Hematopoietic multipotent progenitor cell treated with erythropoietin and hydrocortisone succinate and interleukin-3 and kit ligand, for 8 days (in vitro differentiated cells): Measurements from ENCODE around the gene GPR32.
"Not testable (repeated sequence)": the region's sequence is repeated elsewhere in the genome, so short reads cannot be mapped to it uniquely, and the experiment has no call there.

Source experiments
- DNase-seq: peaks from one replicate; pipeline ENCODE4 v3.0.0-alpha.2; 2015

GPR32 gene

DNA sequence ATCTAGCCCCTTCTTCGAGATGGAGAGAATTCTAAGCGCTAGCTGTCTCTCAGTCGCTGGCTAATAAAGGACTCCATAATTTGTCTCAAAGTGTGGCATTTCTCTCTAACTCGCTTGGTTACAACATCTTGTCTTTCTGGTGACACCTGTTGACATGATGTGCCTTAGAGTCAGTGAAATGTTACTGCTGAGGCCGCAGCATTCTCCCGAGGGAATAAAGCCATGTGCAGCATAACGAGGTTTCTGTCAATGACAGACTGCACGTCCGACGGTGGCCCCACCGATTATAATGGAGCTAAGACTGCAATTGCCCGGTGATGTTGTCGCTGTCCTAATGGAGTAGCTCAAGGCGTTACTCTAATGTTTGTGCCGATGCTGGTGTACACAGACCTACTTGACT is 20.3 kb upstream of the GPR32 start:
- no peak for DNase-seq

DNA sequence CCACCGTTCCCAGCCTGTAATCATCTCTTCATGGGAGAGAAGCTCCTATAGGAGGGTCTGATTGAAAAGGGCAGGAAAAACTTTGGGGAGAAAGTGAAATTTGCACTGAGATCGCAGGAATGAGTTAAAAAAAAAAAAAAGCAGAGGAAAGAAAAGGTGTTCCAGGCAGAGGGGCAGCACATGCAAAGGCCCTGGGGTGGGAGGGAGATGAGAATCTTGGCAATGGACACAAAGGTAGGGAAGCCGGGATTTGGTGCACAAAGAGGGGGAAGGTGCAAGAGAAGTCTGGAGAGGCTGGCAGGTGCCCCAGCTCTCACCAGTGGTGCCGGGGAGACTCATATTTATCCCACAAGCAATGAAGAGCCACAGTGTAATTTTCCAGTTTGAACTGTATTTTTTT is 16.4 kb upstream of the GPR32 start:
- DNase-seq = no peak

- not testable (repeated sequence) for DNase-seq
These were observed 14.0 kb upstream of the GPR32 start for GRCh38 chr19:50756244-50756643.

- DNase-seq = not testable (repeated sequence)
These were observed 12.6 kb upstream of the GPR32 start for GRCh38 chr19:50757624-50758023.

GRCh38 chr19:50759076-50759475 is 11.2 kb upstream of the GPR32 start:
- DNase-seq = not testable (repeated sequence)

DNA sequence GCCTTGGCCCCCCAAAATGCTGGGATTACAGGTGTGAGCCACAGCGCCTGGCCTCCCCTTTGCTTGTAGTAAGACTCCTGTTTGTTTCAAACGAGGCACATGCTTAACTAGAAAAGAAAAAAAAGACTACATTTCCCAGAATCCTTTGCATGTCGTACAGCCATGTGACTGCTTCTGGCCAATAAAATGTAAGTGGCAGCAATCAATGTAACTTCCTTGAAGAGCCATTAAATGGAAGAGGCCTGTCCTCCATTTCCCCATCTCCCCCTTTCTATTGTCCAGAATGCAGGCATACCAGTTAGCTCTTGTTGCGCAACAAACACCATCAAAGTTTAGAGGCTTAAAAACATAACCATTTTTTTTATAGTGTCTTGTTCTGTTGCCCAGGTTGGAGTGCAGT is 10.4 kb upstream of the GPR32 start:
- peak; percentile 66 for DNase-seq

DNA sequence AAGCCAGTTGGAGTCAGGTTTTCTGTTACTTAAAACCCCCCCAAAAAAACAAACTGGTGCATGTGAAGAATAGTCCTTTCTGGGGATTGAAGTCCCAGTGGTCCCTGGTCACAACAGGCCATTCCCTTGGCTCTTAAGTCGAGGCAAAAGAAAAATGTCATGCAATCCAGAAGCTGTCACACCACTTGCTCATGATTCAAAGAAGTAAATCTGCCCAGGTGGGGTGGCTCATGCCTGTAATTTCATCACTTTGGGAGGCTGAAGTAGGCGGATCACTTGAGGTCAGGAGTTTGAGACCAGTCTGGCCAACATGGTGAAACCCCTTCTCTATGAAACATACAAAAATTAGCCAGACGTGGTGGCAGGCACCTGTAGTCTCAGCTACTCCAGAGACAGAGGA is 8.8 kb upstream of the GPR32 start:
- not testable (repeated sequence) for DNase-seq

DNA sequence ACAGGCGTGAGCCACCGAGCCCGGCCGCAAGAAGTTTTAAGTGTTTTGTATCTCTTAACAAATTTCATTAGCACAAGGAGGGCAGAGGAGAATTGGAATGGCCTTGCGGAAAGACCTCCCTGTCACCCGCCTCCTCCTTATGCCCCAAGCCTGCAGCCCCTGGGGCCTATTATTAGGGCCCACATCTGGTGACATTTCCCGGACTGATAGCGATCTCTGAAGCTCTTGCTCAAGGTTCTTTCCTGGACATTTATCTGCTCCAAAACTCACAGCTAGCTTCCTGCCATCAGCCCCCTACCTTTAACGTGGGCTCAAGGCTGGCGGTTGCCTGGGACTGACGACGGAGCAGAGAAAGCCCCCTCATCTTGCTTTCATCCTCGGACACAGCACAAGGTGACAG is 6.7 kb upstream of the GPR32 start:
- DNase-seq = not testable (repeated sequence)

DNA sequence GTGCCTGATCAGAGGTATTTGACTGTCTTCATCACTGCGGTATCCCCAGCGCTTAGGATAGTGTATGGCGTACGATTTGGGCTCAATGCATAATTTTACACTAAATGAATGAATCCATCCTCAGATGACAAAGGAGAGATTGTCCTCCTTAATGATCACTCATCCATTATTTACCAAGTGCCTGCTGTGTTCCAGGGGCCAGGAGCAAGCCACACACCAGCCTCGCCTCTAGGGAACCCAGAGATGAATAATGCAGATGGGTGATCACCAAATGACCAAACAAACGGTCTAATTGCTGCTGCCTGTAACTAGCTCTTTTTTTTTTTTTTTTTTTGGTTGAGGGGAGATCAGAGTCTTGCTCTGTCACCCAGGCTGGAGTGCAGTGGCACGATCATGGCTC is 5.9 kb upstream of the GPR32 start:
- DNase-seq = no peak

DNA sequence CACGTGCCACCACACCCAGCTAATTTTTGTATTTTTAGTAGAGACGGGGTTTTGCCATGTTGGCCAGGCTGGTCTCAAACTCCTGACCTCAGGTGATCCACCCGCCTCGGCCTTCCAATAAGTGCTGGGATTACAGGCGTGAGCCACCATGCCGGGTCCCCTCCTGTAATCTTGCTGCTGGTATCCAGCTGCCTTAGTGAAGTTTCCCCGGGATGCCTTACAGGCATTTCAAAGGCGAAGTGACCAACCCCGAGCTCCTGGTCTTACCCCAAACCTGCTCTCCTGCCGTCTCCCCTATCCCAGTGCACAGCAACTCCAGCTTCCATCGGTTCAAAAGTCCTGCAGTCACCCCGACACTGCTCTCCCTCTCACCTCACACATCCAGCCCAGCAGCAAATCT is 3.5 kb upstream of the GPR32 start:
- DNase-seq = not testable (repeated sequence)

GRCh38 chr19:50767263-50767662 is 3.0 kb upstream of the GPR32 start:
- not testable (repeated sequence) for DNase-seq

GRCh38 chr19:50768277-50768676 is 2.0 kb upstream of the GPR32 start:
- DNase-seq = no peak

DNA sequence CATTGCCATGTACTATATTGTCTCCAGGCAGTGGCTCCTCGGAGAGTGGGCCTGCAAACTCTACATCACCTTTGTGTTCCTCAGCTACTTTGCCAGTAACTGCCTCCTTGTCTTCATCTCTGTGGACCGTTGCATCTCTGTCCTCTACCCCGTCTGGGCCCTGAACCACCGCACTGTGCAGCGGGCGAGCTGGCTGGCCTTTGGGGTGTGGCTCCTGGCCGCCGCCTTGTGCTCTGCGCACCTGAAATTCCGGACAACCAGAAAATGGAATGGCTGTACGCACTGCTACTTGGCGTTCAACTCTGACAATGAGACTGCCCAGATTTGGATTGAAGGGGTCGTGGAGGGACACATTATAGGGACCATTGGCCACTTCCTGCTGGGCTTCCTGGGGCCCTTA is 624 bp downstream of the GPR32 start:
- DNase-seq = no peak

GRCh38 chr19:50772476-50772875 is 2.2 kb downstream of the GPR32 start:
- DNase-seq = peak; percentile 41

GRCh38 chr19:50772912-50773311 is 2.6 kb downstream of the GPR32 start:
- DNase-seq = not testable (repeated sequence)

GRCh38 chr19:50773454-50773853 is 3.2 kb downstream of the GPR32 start:
- DNase-seq = not testable (repeated sequence)

- DNase-seq = no peak
These were observed 5.9 kb downstream of the GPR32 start for GRCh38 chr19:50776131-50776530.

GRCh38 chr19:50777261-50777660 is 7.0 kb downstream of the GPR32 start:
- DNase-seq = no peak

- DNase-seq = no peak
These were observed 7.6 kb downstream of the GPR32 start for GRCh38 chr19:50777830-50778303.

DNA sequence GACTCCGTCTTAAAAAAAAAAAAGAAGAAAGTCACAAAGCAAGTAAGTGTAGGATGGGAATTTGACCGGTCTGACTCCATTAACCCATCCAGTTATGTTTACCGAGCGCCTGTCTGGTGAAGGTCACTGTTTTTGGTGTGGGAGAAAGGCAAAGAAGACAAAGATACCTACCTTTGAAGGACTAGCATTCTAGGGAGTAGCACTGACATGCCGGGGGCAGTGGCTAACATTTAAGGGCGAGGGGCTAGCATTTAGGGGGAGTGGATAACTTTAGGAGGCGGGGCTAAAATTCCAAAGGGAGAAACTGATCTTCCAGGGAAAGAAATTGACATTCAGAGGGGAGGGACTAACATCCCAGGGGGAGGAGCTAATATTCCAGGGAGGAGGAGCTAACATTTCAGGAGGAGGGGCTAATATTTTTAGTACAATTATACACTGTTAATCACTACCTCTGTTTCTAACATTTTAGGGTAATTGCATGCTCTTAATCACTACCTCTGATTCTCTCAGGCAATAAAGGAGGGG is 8.7 kb downstream of the GPR32 start:
- no peak for DNase-seq

DNA sequence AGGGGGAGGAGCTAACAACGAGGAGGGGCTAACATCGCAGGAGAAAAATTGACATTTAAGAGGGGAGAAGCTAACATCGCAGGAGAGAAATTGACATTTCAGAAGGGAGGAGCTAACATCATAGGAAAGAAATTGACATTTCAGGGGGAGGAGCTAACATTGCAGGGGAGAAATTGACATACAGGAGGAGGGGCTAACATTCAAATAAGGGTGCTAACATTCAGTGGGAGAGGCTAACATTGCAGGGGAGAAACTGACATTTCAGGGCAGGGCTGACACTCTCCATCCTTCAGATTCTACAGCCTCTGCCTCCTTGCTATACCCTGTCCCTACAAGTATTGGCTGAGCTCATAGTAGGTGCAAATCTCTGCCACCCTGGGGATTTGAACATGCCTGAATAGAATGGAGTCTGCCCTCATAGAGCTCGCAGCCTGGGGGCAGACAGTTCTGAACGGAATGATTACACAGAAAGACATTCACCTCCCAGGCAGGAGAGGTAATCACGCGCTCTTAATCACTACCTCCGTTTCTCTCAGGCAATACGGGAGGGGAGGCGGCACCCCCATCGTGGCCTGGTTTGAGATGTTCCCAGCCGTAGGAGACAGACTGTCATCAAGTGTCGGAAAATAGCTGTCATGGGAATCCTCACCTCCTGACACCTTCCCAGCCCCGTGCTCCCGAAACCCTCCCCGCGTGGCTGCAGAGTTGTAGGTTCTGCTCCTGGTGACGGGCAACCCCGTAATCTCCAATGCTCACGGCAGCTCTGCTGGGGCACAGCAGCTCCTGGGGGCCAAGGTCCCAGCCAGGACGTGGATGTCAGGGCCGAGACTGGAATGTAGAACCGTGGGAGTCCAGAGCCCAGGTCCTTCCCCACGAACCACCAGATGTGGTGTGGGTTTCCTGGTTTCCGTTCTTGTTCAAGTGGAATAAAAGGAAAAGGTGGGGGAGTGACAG is 9.5 kb downstream of the GPR32 start:
- no peak for DNase-seq

GRCh38 chr19:50780753-50781435 is 10.6 kb downstream of the GPR32 start:
- no peak for DNase-seq

DNA sequence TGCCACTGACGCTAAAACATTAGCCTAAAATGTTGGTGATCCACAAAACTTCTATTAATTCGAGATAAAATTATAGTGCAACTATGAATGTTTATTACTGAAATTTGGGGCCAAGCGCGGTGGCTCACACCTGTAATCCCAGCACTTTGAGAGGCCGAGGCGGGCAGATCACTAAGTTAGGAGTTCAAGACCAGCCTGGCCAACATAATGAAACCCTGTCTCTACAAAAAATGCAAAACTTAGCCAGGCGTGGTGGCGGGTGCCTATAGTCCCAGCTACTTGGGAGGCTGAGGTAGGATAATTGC is 13.5 kb downstream of the GPR32 start:
- not testable (repeated sequence) for DNase-seq

DNA sequence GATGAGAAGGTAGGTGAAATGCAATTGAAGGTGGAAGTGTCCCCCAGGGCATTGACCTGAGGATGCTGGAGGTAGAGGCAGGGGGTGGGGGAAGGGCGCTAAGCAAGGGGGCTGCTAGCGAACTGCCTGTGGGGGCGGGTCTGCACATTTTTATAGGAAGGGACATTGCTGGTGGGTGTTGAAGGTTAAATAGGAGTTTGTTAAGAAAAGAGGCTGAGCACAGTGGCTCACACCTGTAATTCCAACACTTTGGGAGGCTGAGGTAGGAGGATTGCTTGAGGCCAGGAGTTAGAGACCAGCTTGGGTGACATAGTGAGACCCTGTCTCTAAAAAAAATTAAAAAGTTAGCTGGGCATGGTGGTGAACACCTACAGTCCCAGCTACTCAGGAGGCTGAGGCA is 14.4 kb downstream of the GPR32 start:
- DNase-seq = no peak
